GM19395 (cell line): ENCODE results near the gene MAGI1.
"Not testable (repeated sequence)": the region's sequence is repeated elsewhere in the genome, so short reads cannot be mapped to it uniquely, and the experiment has no call there.

Experiments used
- ATAC-seq: cut with Tn5 transposase; IDR thresholded peaks from one replicate; pipeline ENCODE4 v1.9.1; 2021; ENCODE audit warnings: mild to moderate bottlenecking, moderate library complexity; ENCODE audit not compliant: unreplicated experiment

The MAGI1 gene

GRCh38 chr3:65557899-65558564 is 480.7 kb downstream of the MAGI1 start:
- no peak for ATAC-seq

GRCh38 chr3:65556934-65557577 is 481.7 kb downstream of the MAGI1 start:
- no peak for ATAC-seq

GRCh38 chr3:65552434-65552833 is 486.3 kb downstream of the MAGI1 start:
- no peak for ATAC-seq

GRCh38 chr3:65551945-65552344 is 486.8 kb downstream of the MAGI1 start:
- ATAC-seq, result no peak

GRCh38 chr3:65550137-65550536 is 488.6 kb downstream of the MAGI1 start:
- no peak for ATAC-seq

GRCh38 chr3:65549626-65549959 is 489.1 kb downstream of the MAGI1 start:
- no peak for ATAC-seq

- no peak for ATAC-seq
Measured at GRCh38 chr3:65548848-65549625, 489.7 kb downstream of the MAGI1 start.

- ATAC-seq, result no peak
Measured at GRCh38 chr3:65545429-65545828, 493.3 kb downstream of the MAGI1 start.

- ATAC-seq, result not testable (repeated sequence)
Measured at GRCh38 chr3:65543391-65543790, 495.3 kb downstream of the MAGI1 start.

GRCh38 chr3:65540666-65541065 is 498.1 kb downstream of the MAGI1 start:
- ATAC-seq, result no peak

GRCh38 chr3:65539616-65540015 is 499.1 kb downstream of the MAGI1 start:
- ATAC-seq, result no peak

GRCh38 chr3:65538101-65538500 is 500.6 kb downstream of the MAGI1 start:
- ATAC-seq, result no peak

GRCh38 chr3:65537109-65537508 is 501.6 kb downstream of the MAGI1 start:
- ATAC-seq, result no peak

- no peak for ATAC-seq
Measured at GRCh38 chr3:65535260-65535659, 503.5 kb downstream of the MAGI1 start.

- ATAC-seq, result no peak
Measured at GRCh38 chr3:65534805-65535204, 503.9 kb downstream of the MAGI1 start.

- no peak for ATAC-seq
Measured at GRCh38 chr3:65532749-65533148, 506.0 kb downstream of the MAGI1 start.

GRCh38 chr3:65532215-65532614 is 506.5 kb downstream of the MAGI1 start:
- no peak for ATAC-seq

GRCh38 chr3:65531499-65531898 is 507.2 kb downstream of the MAGI1 start:
- no peak for ATAC-seq

- no peak for ATAC-seq
Measured at GRCh38 chr3:65526656-65527055, 512.1 kb downstream of the MAGI1 start.

- ATAC-seq, result no peak
Measured at GRCh38 chr3:65524584-65524983, 514.1 kb downstream of the MAGI1 start.

- no peak for ATAC-seq
Measured at GRCh38 chr3:65523878-65524277, 514.8 kb downstream of the MAGI1 start.

GRCh38 chr3:65521032-65521431 is 517.7 kb downstream of the MAGI1 start:
- ATAC-seq, result no peak
